ENCODE measurements around the gene CDKL1.

The CDKL1 gene

DNA sequence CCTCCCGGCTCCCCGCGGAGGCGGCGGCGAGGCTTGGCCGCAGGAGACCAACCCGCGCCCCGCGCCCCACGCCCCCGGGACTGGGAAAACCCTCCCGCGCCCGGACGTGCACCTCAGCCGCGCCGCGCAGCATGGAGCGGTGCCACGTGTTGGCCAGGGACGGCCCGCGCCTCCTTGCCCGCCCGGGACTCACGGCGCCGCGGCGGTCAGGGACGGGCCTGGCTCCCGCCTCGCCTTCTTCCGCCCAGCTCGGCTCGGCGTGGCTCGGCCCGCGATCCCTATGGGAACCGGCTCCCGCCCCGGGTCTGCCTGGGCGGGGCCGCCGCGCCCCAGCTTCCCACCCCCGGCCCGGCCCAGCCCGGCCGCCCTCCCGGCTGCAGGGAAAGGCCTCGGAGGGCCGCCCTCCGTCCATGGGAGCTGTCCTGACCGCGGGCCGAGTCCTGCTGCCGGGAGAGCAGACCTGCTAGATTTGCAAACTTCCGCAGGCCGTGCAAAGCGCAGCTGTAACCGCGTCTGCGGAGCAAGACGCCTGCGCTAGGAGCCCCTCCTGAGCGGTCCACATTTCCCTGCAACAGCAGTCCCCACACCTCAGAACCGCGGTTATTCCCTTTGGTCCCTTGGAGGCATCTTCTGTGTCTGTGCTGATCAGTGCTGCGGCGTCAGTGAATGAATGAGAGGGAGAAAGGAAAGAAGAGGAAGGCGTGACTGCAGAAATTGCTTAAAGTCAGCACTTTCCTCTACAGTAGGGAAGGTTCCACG lies at the start of gene CDKL1:
CDKL1 (minus strand) TSS at position 251 of the 759 bp plus-strand sequence. CDS start 1,013 bp downstream, outside the sequence.
- peak; percentile 29 for DNase-seq (ENCODE audit: low read depth)

- DNase-seq (ENCODE audit: low read depth), result no peak
These were observed 37.8 kb upstream of the CDKL1 start for GRCh38 chr14:50434528-50434927.

DNA sequence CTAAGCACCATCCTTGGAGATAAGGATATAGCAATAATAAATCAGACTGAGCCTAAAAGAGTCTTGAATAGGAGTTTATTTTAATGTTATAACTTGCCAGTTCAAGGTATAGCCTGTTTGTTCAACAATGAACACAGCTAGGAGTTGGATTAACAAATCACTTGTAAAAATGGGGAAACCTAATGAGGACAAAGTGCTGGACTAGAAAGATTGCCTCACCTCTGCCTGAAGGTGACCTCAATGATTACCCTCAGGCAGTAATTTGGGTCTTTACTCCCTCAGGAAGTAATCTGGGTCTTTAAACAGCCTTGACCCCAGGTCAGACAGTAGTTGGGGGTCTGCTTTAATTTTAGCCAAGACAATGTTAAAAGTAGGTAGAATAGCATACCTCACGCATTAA lies 35.5 kb upstream of the CDKL1 start:
- DNase-seq (ENCODE audit: low read depth), result no peak

GRCh38 chr14:50425816-50426215 lies 29.1 kb upstream of the CDKL1 start:
- no peak for DNase-seq (ENCODE audit: low read depth)

DNA sequence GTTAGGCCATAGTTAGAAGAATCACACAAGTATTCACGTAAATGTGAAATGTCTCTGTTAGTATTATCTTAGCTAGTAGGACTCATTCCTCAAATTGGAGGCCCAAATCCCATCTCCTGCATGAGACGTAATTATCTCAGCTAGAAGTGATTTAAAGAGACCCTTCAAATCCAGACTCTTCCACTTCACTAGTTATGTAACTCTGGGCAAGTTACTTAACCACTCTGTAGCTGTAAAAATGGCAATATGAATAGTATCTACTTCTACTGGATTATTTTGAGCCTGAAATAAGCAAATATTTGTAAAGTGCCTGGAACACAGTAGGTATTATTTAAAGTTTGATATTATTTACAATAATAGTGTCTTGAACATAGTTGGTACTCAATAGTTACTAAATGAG lies 28.4 kb upstream of the CDKL1 start:
- no peak for DNase-seq (ENCODE audit: low read depth)

- no peak for DNase-seq (ENCODE audit: low read depth)
These were observed 26.8 kb upstream of the CDKL1 start for GRCh38 chr14:50423529-50423928.

DNA sequence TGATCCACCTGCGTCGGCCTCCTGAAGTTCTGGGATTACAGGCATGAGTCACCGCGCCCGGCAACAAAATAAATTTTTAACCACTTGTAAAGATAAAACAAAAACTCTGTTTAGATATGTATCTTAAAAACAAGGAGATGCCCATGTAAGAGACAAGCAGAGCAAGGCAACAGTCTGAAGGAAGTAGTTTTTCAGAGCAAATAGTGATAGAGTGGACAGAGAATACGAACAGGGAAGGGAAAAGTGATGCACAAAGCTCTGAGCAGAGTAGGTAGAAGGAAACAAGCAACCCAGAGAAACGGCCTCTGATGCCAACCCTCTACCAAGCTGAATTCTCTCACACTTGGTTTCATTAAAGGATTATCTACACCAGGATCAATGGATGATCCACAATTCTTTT lies 24.8 kb upstream of the CDKL1 start:
- DNase-seq (ENCODE audit: low read depth), result no peak

DNA sequence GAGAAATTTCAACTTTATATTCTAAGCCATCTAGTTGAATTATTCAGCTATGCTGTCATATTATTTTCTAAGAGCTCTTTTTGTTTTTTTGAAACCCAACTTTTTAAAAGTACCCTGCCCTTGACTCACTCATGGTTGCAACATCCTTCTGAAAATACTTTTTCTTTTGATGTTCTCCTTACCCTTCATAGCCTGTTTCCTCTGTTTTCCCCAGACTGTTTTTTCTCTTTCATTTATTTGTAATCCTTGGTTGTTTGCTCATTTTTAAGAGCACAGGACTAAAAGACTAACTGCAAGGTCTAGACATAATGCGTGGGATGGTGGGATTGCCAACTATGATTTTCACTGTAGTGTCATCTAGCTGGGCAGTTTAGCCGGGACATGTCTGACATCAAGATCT lies 21.2 kb upstream of the CDKL1 start:
- no peak for DNase-seq (ENCODE audit: low read depth)

- no peak for DNase-seq (ENCODE audit: low read depth)
These were observed 14.2 kb upstream of the CDKL1 start for GRCh38 chr14:50410921-50411320.

GRCh38 chr14:50410071-50410470 lies 13.4 kb upstream of the CDKL1 start:
- no peak for DNase-seq (ENCODE audit: low read depth)

DNA sequence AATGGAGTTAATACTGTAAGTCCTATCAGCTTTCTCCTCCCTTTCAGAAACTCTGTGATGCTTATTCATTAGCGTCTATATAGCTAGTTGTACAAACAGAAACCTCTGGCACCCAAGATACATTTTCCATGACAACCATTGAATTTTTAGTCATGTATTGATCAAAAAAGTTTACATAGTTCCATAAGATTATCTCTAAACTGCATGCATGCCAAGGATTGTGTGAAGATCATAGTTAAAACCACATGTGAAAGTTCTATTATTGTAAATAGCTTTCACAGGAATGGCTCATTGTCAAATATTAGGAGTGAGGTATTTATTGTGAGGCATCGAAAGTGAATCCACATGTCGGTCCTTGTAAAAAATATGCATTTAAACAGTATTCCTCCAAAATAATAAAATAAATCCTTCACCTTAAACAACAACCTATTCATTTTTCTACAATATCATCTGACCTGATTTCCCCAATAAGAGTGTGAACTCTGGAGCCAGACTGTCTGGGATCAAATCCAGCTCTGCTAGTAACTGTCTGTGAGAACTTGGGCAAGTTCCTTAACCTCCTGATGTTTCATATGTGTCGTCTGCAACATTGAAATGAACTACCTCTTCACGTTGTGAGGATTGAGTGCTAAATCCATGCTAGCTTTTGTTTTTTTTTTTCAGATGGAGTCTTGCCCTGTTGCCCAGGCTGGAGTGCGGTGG lies 10.6 kb upstream of the CDKL1 start:
- no peak for DNase-seq (ENCODE audit: low read depth)

DNA sequence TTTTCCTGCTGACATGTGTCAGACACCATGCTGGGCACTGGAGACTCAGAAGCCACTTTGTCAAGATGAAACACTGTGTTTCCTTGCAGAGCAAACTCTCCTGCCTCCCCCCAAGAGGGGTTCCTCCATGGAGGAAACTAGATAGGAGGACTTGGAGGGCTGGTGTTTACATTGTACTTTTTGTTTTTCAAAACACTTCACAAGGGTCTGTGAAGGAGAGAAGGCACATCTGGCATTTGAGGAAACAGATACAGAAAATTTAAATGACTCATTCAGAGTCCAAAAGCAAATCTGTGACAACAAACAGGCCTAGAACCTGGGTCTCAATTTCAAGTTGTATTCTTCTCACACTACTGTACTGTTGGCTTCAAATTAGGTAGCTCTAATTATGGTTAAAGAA lies 6.7 kb upstream of the CDKL1 start:
- no peak for DNase-seq (ENCODE audit: low read depth)

- no peak for DNase-seq (ENCODE audit: low read depth)
These were observed 6.3 kb upstream of the CDKL1 start for GRCh38 chr14:50402965-50403364.

- no peak for DNase-seq (ENCODE audit: low read depth)
These were observed 3.8 kb upstream of the CDKL1 start for GRCh38 chr14:50400461-50400860.

- DNase-seq (ENCODE audit: low read depth), result no peak
These were observed 2.8 kb upstream of the CDKL1 start for GRCh38 chr14:50399251-50400032.

GRCh38 chr14:50398189-50398580 lies 1.5 kb upstream of the CDKL1 start:
- no peak for DNase-seq (ENCODE audit: low read depth)

GRCh38 chr14:50397390-50398188 lies 908 bp upstream of the CDKL1 start:
- peak; percentile 23 for DNase-seq (ENCODE audit: low read depth)

- DNase-seq (ENCODE audit: low read depth), result no peak
These were observed 1.2 kb downstream of the CDKL1 start for GRCh38 chr14:50395448-50395847.

GRCh38 chr14:50394713-50395112 lies 2.0 kb downstream of the CDKL1 start:
- DNase-seq (ENCODE audit: low read depth), result no peak

DNA sequence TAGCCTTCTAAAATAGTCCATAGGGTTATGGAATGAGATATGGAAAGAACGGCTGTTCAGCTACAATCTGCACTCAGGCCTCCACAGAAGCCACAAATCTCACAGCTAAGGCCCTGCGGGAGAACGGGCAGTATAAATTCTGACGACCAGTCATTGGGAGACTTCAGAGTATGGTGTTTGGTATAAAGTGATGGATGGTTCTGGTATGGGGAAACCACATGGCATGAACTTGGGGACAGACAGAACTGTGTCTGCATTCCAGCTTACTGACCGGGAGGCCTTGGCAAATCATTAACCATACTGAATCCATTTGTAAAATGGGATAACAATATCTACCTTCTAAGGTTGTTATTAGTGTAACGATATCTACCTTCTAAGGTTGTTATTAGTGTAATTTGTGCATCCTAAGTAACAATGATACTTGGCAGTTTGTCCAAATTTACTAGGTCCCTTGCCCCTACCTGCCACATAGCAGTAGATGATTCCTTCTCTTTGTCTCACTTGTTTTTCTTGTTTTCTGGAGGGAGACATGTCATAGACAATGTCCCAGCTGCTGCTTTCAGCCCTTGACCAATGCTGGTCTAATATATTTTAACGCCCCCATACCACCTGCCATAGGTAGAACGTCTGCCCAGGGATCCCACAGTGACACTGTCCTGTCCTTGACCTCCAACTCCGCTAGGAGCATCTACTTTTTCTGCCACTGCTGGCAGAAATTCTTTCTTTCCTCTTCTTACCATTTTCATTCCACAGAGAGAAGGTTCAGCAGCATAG lies 6.8 kb downstream of the CDKL1 start:
- DNase-seq (ENCODE audit: low read depth), result no peak

DNA sequence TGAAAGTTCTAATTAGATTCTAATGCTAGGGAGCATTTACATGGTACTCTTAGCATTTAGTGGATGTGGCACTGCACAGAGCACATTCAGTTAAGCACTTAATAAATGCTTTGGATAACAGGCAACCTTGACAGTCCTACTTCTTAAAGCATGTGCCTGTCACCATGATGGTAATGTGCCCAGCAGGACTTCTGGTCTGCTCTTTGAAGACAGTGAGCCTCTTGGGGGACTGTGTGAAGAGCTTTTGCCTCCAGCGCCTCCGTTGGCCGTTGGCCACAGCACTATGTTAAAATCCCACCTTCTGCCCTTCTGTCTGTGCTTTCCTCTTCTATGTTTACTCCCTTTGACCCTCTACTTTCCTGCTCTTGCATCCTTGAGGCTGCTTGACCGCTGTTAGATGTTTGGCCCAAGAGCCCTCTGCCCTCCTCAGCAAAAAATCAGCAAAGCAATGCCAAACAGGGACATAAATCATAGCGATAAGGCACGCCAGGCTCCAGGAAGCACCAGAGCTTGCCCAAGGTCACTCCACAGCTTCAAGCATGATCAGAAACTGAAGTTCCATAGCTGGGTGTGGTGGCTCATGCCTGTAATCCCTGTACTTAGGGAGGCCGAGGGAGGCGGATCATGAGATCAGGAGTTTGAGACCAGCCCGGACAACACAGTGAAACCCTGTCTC lies 8.3 kb downstream of the CDKL1 start:
- DNase-seq (ENCODE audit: low read depth), result no peak
